Natural killer cell (primary cell): ENCODE data around the gene CFAP77. TPM values are rescaled to one million over a fixed set of nuclear protein-coding genes. Genes with fewer than 3 reads are reported as not detected.
A peak's percentile ranks its signal among the peaks of the same experiment; 100 is the strongest.

ENCODE experiments used
- ATAC-seq, 3 donors: fragments of 150-1000 bp in 2 of 3; fragments of 200-7000 bp in 1 of 3; cut with Tn5 transposase; 1 replicate in 1 of 3; 2 replicates in 2 of 3; pipeline ENCODE4 v1.10.0; 2021; ENCODE audit warnings: mild to moderate bottlenecking in 2 of 3, moderate library complexity in 2 of 3
- DNase-seq, 2 donors: peaks; one replicate each; pipeline versions ENCODE4 v3.0.0 to v3.0.0-alpha.2; 2013 to 2021; ENCODE audit warnings: mixed read lengths in 1 of 2
- H3K27ac ChIP-seq: one replicate; pipeline ENCODE4 v1.5.1; 2013; ENCODE audit warnings: mild to moderate bottlenecking, low read length
- H3K27me3 ChIP-seq: one replicate; pipeline ENCODE4 v1.6.1; 2013; ENCODE audit warnings: low read length; ENCODE audit not compliant: control insufficient read depth, insufficient read depth
- H3K36me3 ChIP-seq: one replicate; pipeline ENCODE4 v1.6.1; 2013; ENCODE audit warnings: low read length; ENCODE audit not compliant: control insufficient read depth, insufficient read depth
- H3K4me1 ChIP-seq: one replicate; pipeline ENCODE4 v1.6.1; 2013; ENCODE audit warnings: low read length; ENCODE audit not compliant: control insufficient read depth, insufficient read depth
- H3K4me3 ChIP-seq: one replicate; pipeline ENCODE4 v1.5.1; 2013; ENCODE audit warnings: low read length
- H3K9me3 ChIP-seq: one replicate; pipeline ENCODE4 v1.6.1; 2013; ENCODE audit warnings: low read length; ENCODE audit not compliant: control insufficient read depth, insufficient read depth
- H3K27ac Mint-ChIP-seq, 2 donors: one replicate each; pipeline ENCODE4 v1.8.0; 2022; ENCODE audit warnings: mild to moderate bottlenecking in 2 of 2, mixed read lengths in 2 of 2, moderate library complexity in 1 of 2
- H3K27me3 Mint-ChIP-seq, 2 donors: one replicate each; pipeline ENCODE4 v1.8.0; 2022; ENCODE audit warnings: low read depth in 2 of 2, mixed read lengths in 2 of 2
- H3K36me3 Mint-ChIP-seq: one replicate; pipeline ENCODE4 v1.8.0; 2022; ENCODE audit warnings: mixed read lengths
- H3K4me1 Mint-ChIP-seq, 2 donors: one replicate each; pipeline ENCODE4 v1.8.0; 2022; ENCODE audit warnings: mixed read lengths in 2 of 2
- H3K4me3 Mint-ChIP-seq: one replicate; pipeline ENCODE4 v1.8.0; 2022; ENCODE audit warnings: mild to moderate bottlenecking, moderate library complexity, mixed read lengths
- H3K9me3 Mint-ChIP-seq, 2 donors: one replicate each; pipeline ENCODE4 v1.8.0; 2022; ENCODE audit warnings: mixed read lengths in 2 of 2
- WGBS: methylation state at CpG from one replicate; pipeline ENCODE4 v1.1.7; 2013; ENCODE audit warnings: missing lambda C conversion rate; ENCODE audit not compliant: insufficient coverage; 5-methylcytosine and 5-hydroxymethylcytosine counted together
- intact Hi-C: fragments of 100-400 bp; cut with micrococcal nuclease; formaldehyde crosslinking; loops from one replicate; pipeline ENCODE4 v1.14.2; 2022
- total RNA-seq, 4 donors: library from RNA; stranded (reverse); fragments of 120-200 nt in 1 of 4; gene quantifications; one replicate each; pipeline versions ENCODE4 v1.2.3 to v1.2.4, GENCODE V29; 2013 to 2022
- TF ChIP-seq, protein P1 (sequence below): fragments of 200-600 bp; IDR thresholded peaks from one replicate; pipeline ENCODE4 v1.8.0; 2022; ENCODE audit warnings: antibody characterized with exemption

CFAP77 gene
- total RNA-seq, 3 donors from 2014 or later (not counting 1 experiment from before 2014, with no cell fraction given), result not detected

DNA sequence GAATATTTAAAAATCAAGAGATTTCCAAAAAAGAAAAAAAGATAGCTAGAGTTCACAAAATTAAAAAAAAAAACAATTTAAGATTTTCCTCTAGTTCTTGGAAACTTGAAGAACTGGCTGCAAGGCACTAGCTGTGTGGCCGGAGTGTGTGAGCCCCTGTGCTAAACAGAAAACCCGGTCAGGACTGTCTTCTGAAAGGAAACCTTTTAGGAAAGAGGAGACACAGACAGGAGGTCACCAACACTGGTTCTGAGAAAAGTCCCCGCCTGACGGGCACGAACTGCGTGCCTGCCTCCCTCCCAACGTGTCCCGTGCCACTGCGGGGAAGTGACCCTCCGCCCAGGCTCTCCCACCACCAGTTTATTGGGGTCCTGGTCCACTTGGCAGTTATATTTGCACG lies 18.6 kb upstream of the CFAP77 start:
- DNase-seq (no peak), ATAC-seq (no peak)
- TF ChIP-seq, protein P1, sequence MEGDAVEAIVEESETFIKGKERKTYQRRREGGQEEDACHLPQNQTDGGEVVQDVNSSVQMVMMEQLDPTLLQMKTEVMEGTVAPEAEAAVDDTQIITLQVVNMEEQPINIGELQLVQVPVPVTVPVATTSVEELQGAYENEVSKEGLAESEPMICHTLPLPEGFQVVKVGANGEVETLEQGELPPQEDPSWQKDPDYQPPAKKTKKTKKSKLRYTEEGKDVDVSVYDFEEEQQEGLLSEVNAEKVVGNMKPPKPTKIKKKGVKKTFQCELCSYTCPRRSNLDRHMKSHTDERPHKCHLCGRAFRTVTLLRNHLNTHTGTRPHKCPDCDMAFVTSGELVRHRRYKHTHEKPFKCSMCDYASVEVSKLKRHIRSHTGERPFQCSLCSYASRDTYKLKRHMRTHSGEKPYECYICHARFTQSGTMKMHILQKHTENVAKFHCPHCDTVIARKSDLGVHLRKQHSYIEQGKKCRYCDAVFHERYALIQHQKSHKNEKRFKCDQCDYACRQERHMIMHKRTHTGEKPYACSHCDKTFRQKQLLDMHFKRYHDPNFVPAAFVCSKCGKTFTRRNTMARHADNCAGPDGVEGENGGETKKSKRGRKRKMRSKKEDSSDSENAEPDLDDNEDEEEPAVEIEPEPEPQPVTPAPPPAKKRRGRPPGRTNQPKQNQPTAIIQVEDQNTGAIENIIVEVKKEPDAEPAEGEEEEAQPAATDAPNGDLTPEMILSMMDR, result no peak
- no peak overlapping the region for H3K27ac ChIP-seq
- intact Hi-C loops, result no loop called here
- H3K27me3 ChIP-seq, result no peaks in the 10 kb centered on the region
- H3K4me1 ChIP-seq, result no peaks in the 10 kb centered on the region
- 96% methylated on average over 11 of the region's 11 CpGs for WGBS
- Mint-ChIP-seq H3K36me3 (peaks cover 27% of the 10 kb centered on the region), H3K27ac (peak overlapping the region in 1 of 2 donors; percentile 4), H3K4me3 (no peak overlapping the region), H3K27me3 (no peaks in the 10 kb centered on the region), H3K4me1 (no peaks in the 10 kb centered on the region), H3K9me3 (no peaks in the 10 kb centered on the region)
- H3K36me3 ChIP-seq, result peaks cover 77% of the 10 kb centered on the region
- no peak overlapping the region for H3K4me3 ChIP-seq
- H3K9me3 ChIP-seq, result no peaks in the 10 kb centered on the region

DNA sequence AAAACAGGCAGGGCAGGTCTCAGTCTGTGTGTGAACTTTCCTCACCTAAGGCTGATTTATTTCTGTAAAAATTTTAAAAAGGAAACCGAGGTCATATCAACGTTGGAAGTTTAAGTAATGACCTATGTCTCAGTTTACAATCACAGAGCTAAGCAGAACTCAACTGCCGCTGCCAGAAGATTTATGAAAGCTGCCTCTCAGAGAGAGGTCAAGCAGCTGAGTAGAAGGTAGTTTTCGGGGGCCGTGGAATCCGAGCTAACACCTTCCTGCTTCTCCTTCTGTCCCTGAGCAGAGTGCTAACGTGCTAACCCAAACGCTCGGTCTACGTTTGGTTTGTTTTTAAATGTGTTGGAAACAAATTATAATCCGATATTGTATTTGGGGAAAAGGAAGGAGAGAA lies 14.5 kb upstream of the CFAP77 start:
- no peaks in the 10 kb centered on the region for H3K27me3 ChIP-seq
- intact Hi-C loops, result no loop called here
- DNase-seq, result no peak
- no peaks in the 10 kb centered on the region for H3K4me1 ChIP-seq
- H3K27me3 Mint-ChIP-seq, result no peaks in the 10 kb centered on the region
- 96% methylated on average over 11 of the region's 11 CpGs for WGBS
- H3K9me3 Mint-ChIP-seq, result no peaks in the 10 kb centered on the region
- TF ChIP-seq, protein P1, result no peak
- no peak overlapping the region for H3K4me3 ChIP-seq
- H3K4me1 Mint-ChIP-seq, result no peaks in the 10 kb centered on the region
- H3K9me3 ChIP-seq, result no peaks in the 10 kb centered on the region
- no peak overlapping the region for H3K4me3 Mint-ChIP-seq
- H3K36me3 ChIP-seq, result peaks cover 75% of the 10 kb centered on the region
- H3K27ac Mint-ChIP-seq, result no peak overlapping the region
- ATAC-seq, result no peak
- no peak overlapping the region for H3K27ac ChIP-seq
- H3K36me3 Mint-ChIP-seq, result peaks cover 31% of the 10 kb centered on the region

DNA sequence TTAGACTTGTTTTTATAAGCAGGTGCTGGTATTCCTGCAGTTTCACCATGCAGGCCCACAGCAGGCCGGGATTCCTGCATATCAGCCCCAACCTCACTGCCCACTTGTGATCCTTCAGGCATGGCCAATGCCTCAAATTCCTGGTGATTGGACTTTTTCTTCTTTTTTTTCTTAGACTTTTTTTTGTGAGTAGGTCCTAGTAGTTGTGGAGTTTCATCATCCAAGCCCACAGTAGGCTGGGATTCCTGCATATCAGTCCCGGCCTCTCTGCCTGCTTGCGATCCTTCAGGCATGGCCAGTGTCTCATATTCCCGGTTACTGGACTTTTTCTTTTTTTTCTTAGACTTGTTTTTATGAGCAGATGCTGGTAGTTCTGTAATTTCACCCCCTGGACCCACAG lies 8.2 kb upstream of the CFAP77 start:
- WGBS, result 98% methylated on average over 4 of the region's 4 CpGs
- H3K27me3 ChIP-seq, result no peaks in the 10 kb centered on the region

More for the DNA sequence above, 8.2 kb upstream of the CFAP77 start:
- no peak overlapping the region for H3K4me3 Mint-ChIP-seq
- DNase-seq, result no peak
- no peak overlapping the region for H3K27ac Mint-ChIP-seq
- TF ChIP-seq, protein P1, result no peak
- peaks cover 22% of the 10 kb centered on the region for H3K36me3 Mint-ChIP-seq
- H3K4me1 Mint-ChIP-seq, result peaks cover 37 to 41% of the 10 kb centered on the region in 2 donors
- intact Hi-C loops, result loop anchor here (10.0 kb wide), 1 partner anchor 47 kb away; the partner anchor contains the start of gene SETX
- Histone ChIP-seq H3K36me3 (peaks cover 47% of the 10 kb centered on the region), H3K4me3 (no peak overlapping the region), H3K4me1 (peaks cover 18% of the 10 kb centered on the region), H3K9me3 (no peaks in the 10 kb centered on the region), H3K27ac (no peak overlapping the region)
- H3K27me3 Mint-ChIP-seq, result no peaks in the 10 kb centered on the region
- no peaks in the 10 kb centered on the region for H3K9me3 Mint-ChIP-seq
- ATAC-seq, result no peak
